GM13977 (cell line): ENCODE results near the gene NCOA1.

Experiments
- DNase-seq: peaks from one replicate; pipeline ENCODE4 v3.0.0; 2012; ENCODE audit warnings: low spot score
- CTCF ChIP-seq: IDR thresholded peaks from 2 replicates; pipeline ENCODE4 v1.5.1; 2012; ENCODE audit warnings: mild to moderate bottlenecking, control low read depth; ENCODE audit not compliant: insufficient read depth; ENCODE audit errors: extremely low read depth, missing control alignments
- in situ Hi-C: fragments of 300-500 bp; cut with MboI; formaldehyde crosslinking; loops from one replicate; pipeline ENCODE4 v1.12.0; 2022; ENCODE audit warnings: low sequenced_read_pairs, low pct_unique_long_range_greater_than_20kb, mixed read lengths, inconsistent platforms; ENCODE audit not compliant: unreplicated experiment

Gene NCOA1

DNA sequence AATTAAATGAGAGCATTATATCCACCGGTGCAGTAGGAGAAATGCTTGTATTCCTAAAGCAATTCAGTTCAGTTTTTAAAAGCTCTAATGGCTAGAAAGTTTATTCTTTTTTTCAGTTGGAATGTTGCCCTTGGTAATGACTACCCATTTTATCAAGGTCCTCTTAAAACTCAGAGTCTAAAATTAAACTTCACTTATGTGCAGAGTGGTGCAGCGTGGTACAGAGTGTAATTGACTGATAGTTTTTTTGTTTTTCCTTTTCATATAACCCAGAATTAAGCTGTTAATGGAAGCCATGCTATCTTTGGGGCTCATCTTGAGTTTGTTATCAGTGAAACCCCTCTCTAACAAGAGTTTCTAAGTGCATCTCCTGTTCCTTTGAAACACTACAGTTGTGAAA, 21.4 kb downstream of the NCOA1 start:
- in situ Hi-C loops: no loop called here
- TF ChIP-seq CTCF: no peak
- no peak for DNase-seq

- in situ Hi-C loops: no loop called here
- TF ChIP-seq CTCF: no peak
- DNase-seq: no peak
These were observed 21.8 kb downstream of the NCOA1 start for GRCh38 chr2:24512831-24513230.

DNA sequence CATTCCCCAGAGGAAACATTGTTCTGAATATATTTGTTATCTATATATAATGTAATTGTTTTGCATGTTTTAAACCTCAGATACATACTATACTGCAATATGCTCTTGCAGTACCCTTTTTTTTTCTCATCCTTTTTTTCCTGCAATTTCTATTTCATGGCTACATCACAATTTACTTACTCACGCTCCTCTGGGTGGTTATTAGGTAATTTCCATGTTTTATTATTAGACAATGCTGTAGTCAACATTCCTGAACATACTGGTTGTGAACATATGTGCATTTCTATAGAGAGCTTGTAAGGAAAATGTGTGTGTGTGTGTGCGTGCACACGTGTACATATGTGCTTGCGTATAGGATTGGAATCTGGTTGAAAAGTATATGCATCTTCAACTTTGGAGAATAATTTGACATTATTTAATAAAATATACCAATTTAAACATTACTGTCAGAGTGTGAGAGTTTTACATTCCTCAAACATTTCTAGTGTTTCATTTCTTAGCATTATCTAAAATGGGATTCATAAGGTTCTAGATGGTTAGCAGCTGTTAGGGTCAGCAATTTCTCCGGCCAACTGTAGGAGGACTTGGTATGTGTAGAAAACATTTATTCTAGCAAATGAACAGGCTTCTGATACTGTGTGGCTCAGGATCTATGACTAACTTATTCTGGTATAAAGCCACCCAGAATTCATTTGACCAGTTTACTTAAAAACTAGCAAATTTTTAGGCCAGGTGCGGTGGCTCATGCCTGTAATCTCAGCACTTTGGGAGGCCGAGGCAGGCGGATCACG, 22.4 kb downstream of the NCOA1 start:
- in situ Hi-C loops: no loop called here
- TF ChIP-seq CTCF: no peak
- no peak for DNase-seq

GRCh38 chr2:24514820-24515219, 23.8 kb downstream of the NCOA1 start:
- TF ChIP-seq CTCF: no peak
- in situ Hi-C loops: no loop called here

GRCh38 chr2:24515335-24515734, 24.3 kb downstream of the NCOA1 start:
- in situ Hi-C loops: no loop called here
- DNase-seq: no peak
- TF ChIP-seq CTCF: no peak

More at GRCh38 chr2:24514820-24515219, 23.8 kb downstream of the NCOA1 start:
- no peak for DNase-seq

GRCh38 chr2:24515831-24516230, 24.8 kb downstream of the NCOA1 start:
- TF ChIP-seq CTCF: no peak
- no peak for DNase-seq
- in situ Hi-C loops: no loop called here
